IPS-18a (cell line): Measurements from ENCODE around the gene GTF3C4.

ENCODE experiments used
- H3K27ac ChIP-seq: one replicate; pipeline ENCODE4 v1.5.1; 2013; ENCODE audit warnings: low read length
- H3K27me3 ChIP-seq: one replicate; pipeline ENCODE4 v1.6.1; 2013; ENCODE audit warnings: mild to moderate bottlenecking, low read length; ENCODE audit not compliant: control insufficient read depth, insufficient read depth
- H3K36me3 ChIP-seq: one replicate; pipeline ENCODE4 v1.6.1; 2013; ENCODE audit warnings: low read depth, low read length; ENCODE audit not compliant: control insufficient read depth
- H3K4me1 ChIP-seq: one replicate; pipeline ENCODE4 v1.6.1; 2013; ENCODE audit warnings: low read depth, low read length; ENCODE audit not compliant: control insufficient read depth
- H3K4me3 ChIP-seq: one replicate; pipeline ENCODE4 v1.5.1; 2013; ENCODE audit warnings: low read length
- H3K9ac ChIP-seq: one replicate; pipeline ENCODE4 v1.6.1; 2013; ENCODE audit warnings: mild to moderate bottlenecking, low read length, moderate library complexity
- H3K9me3 ChIP-seq: one replicate; pipeline ENCODE4 v1.6.1; 2013; ENCODE audit warnings: low read depth, low read length; ENCODE audit not compliant: control insufficient read depth

Gene GTF3C4

DNA sequence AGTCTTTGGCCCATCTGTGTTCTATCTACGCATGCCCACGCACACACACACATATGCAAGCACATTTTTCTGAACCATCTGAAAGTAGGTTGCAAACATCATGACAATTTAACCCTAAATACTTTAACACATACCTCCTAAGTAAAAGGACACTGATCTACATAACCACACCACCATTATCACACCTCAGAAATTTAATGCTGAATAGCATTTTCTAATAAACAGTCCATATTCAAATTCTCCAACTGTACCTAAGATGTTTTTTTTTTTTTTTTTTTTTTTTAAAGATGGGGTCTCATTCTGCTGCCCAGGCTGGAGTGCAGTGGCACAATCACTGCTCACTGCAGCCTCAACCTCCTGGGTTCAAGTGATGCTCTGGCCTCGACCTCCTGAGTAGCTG, 35.9 kb upstream of the GTF3C4 start:
- Histone ChIP-seq H3K27ac (no peak overlapping the region), H3K9ac (no peak overlapping the region), H3K4me1 (no peaks in the 10 kb centered on the region), H3K27me3 (no peaks in the 10 kb centered on the region), H3K9me3 (no peaks in the 10 kb centered on the region), H3K36me3 (peaks cover 34% of the 10 kb centered on the region), H3K4me3 (no peak overlapping the region)

DNA sequence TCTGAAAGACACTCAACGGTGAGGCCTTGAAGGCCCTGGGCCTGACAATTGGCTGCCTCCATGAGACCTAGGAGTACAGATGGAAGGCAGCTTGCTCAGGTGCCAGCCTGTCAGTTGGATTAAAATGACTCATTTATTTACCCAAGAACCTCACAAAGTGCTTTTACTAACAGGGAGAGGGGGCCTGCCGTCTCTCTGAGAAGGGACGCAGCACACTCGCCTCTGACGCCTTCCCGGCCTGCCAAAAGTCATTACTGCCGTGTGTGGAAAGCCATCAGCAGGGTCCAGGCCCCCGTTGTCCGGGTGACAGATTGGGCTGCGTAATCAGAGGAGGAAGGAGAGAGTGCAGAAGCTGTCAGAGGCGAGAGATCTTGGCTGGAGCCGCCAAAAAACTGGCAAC, 32.9 kb upstream of the GTF3C4 start:
- peaks cover 29% of the 10 kb centered on the region for H3K36me3 ChIP-seq

DNA sequence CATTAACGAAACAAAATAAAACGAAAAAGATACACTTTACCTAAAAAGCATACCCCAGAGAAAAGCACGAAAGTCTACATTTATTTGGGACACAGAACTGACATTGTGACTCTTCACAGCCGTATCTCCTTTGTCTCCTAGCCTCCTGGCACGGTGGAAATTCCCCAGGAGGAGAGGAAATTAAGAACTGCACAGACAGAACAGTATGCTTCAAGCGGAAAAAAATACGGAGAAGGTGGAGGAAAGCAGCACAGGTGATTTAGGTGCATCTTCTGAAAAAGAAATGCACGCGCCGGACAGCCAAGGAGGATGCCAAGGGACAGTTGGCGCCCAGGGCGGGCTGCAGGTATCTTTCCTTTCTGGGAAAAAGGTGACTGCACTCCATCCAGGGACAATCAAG, 32.5 kb upstream of the GTF3C4 start:
- H3K36me3 ChIP-seq, result peaks cover 29% of the 10 kb centered on the region

More for the DNA sequence above, 32.9 kb upstream of the GTF3C4 start:
- no peak overlapping the region for H3K9ac ChIP-seq
- H3K4me1 ChIP-seq, result no peaks in the 10 kb centered on the region
- H3K9me3 ChIP-seq, result no peaks in the 10 kb centered on the region
- no peaks in the 10 kb centered on the region for H3K27me3 ChIP-seq
- no peak overlapping the region for H3K27ac ChIP-seq
- H3K4me3 ChIP-seq, result no peak overlapping the region

DNA sequence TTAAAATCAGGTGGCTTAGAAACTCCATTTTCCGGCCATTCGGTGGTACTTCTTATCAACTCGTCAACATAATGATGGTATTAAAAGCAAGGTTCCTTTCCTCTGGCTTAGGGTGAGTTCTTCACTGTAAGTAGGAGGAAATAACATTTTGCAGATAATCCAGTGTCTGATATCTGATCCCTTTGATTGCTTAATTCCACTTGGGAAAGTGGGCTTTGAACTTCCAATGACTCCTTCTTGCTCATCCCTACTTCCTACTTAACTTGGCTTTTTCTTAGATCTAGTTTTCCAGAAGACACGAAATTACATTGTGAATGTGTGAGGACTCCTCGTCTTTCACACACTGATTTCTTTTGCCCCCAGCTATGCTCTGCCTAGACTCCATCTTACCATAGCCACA, 32.0 kb upstream of the GTF3C4 start:
- Histone ChIP-seq H3K36me3 (peaks cover 30% of the 10 kb centered on the region), H3K4me3 (no peak overlapping the region), H3K27ac (no peak overlapping the region)

More for the DNA sequence above, 32.5 kb upstream of the GTF3C4 start:
- no peaks in the 10 kb centered on the region for H3K27me3 ChIP-seq
- no peaks in the 10 kb centered on the region for H3K4me1 ChIP-seq
- no peak overlapping the region for H3K4me3 ChIP-seq
- H3K9me3 ChIP-seq, result no peaks in the 10 kb centered on the region
- no peak overlapping the region for H3K9ac ChIP-seq
- H3K27ac ChIP-seq, result no peak overlapping the region

DNA sequence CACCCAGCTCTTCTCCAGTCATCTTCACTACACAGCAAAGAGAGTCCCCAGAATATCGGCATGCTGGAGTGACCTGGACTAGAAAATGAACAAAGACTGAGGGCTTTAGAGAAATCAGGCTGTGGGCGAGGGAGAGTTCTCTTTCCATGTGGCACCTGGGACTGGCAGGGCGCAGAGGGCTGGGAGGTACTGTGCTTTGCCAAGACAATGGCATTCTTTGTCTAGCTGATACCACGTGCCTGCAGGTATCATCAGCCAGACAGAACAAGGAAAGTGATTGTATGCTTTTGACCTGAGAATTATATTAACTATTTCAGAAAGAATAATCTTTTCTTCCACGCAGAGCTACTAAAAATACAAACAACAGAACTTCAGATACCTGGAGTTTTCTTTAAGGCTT, 30.9 kb upstream of the GTF3C4 start:
- H3K4me1 ChIP-seq, result no peaks in the 10 kb centered on the region
- no peak overlapping the region for H3K9ac ChIP-seq
- no peak overlapping the region for H3K4me3 ChIP-seq
- H3K36me3 ChIP-seq, result peaks cover 41% of the 10 kb centered on the region
- no peak overlapping the region for H3K27ac ChIP-seq
- H3K27me3 ChIP-seq, result no peaks in the 10 kb centered on the region
- H3K9me3 ChIP-seq, result no peaks in the 10 kb centered on the region

More for the DNA sequence above, 32.0 kb upstream of the GTF3C4 start:
- no peaks in the 10 kb centered on the region for H3K27me3 ChIP-seq
- no peaks in the 10 kb centered on the region for H3K4me1 ChIP-seq
- H3K9ac ChIP-seq, result no peak overlapping the region
- H3K9me3 ChIP-seq, result no peaks in the 10 kb centered on the region

DNA sequence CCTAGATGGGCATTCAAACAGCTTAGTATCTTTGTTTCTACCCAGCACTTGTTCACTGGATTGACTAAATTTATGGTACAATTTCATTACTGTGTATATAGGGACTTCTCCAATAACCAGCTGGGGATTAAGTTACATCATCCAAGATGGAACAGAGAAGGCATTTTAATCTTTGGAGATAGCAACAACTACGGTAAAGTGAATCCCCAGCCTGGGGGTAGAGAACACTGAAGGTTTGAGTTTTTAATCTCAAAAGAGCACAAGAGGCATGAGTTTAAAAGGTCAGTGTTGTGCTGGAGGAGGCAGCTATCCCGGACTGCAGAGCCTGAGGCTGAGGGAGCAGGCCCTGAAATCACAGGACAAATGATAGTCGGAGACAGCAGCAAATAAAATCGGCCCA, 29.0 kb upstream of the GTF3C4 start:
- Histone ChIP-seq H3K27me3 (no peaks in the 10 kb centered on the region), H3K36me3 (peaks cover 56% of the 10 kb centered on the region), H3K9me3 (no peaks in the 10 kb centered on the region), H3K4me1 (no peaks in the 10 kb centered on the region), H3K27ac (no peak overlapping the region), H3K4me3 (no peak overlapping the region), H3K9ac (no peak overlapping the region)

DNA sequence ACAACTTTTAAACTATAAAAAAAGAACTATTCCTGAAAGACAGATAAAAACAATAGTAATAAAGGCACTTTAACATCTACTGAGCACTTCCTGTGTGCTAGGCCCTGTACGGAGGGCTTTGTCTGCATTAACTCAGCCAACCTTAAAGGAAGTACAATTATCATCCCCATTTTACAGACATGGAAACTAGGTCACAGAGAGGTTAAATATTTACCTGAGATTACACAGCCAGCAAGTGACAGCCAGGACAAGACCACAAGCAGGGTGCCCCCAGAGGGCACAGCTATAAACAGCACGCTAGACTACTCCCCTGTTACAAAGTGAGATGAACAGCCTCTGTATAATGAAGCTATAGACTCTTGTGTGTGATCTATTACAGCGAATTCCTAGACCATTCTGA, 26.0 kb upstream of the GTF3C4 start:
- Histone ChIP-seq H3K9me3 (no peaks in the 10 kb centered on the region), H3K4me1 (no peaks in the 10 kb centered on the region), H3K27me3 (no peaks in the 10 kb centered on the region), H3K27ac (no peak overlapping the region), H3K9ac (no peak overlapping the region), H3K36me3 (peaks cover 76% of the 10 kb centered on the region), H3K4me3 (no peak overlapping the region)

DNA sequence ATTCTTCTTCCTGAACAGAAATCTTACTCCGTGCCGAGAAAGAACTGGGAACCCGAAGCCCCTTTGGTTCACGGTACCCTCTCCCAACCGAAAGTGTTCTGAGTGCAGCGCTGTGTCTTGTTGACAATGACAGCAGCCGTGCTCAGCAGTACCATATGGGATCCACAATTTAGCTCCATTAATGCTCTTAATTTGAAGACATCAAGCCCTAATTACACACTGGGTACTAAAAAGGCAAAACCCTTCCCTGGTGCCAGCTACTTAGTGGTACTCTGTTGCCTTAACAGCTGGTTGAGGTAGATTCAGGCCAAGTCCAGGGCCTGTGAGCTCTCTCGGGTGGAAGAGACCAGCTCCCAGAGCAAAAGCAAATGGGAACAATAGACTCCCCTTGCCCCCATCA, 25.0 kb upstream of the GTF3C4 start:
- peaks cover 87% of the 10 kb centered on the region for H3K36me3 ChIP-seq
- H3K9ac ChIP-seq, result no peak overlapping the region

DNA sequence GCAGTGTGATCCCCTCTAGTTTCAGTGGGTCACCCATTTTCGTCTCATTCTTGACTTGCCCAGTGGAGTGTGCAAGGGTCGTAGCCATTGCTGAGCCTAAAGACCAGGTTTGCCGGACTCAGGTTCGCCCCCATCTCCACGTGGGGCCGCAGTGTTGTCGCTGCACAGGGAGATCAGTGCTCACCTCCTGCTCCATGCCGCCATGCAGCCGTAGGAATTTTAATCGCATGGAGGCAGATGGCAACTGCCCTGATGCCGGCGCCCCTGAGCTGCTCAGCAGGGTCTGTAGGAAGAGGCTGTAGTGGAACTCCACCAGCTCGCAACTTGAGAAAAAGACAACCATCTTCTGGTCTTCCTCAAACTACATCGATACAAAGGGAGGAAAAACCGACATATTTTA, 24.6 kb upstream of the GTF3C4 start:
- H3K4me3 ChIP-seq, result no peak overlapping the region
- H3K27ac ChIP-seq, result no peak overlapping the region
- peaks cover 89% of the 10 kb centered on the region for H3K36me3 ChIP-seq
- H3K4me1 ChIP-seq, result no peaks in the 10 kb centered on the region
- H3K9ac ChIP-seq, result no peak overlapping the region
- no peaks in the 10 kb centered on the region for H3K27me3 ChIP-seq
- no peaks in the 10 kb centered on the region for H3K9me3 ChIP-seq

More for the DNA sequence above, 25.0 kb upstream of the GTF3C4 start:
- H3K4me3 ChIP-seq, result no peak overlapping the region
- no peaks in the 10 kb centered on the region for H3K27me3 ChIP-seq
- no peak overlapping the region for H3K27ac ChIP-seq
- H3K9me3 ChIP-seq, result no peaks in the 10 kb centered on the region
- H3K4me1 ChIP-seq, result no peaks in the 10 kb centered on the region

DNA sequence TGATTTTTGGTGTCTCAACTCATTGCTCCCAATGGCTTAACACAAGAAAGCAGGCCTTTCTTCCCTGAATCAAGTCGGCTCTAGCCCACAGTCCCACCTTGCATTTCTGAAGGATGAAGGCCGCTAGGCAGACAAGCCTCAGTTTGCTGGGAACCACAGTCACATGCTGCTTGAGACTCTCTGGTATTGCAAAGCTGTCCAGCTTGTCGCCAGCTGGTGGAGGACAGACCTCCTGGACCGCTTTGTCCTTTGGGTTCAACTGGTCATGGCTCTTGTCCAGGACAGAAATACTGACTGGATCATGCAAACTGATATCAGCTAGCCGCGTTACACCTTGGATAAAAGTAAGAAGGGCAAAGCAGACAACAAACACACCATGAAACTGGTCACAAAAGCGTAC, 23.5 kb upstream of the GTF3C4 start:
- Histone ChIP-seq H3K4me1 (no peaks in the 10 kb centered on the region), H3K27ac (no peak overlapping the region), H3K9ac (no peak overlapping the region), H3K36me3 (peaks cover 87% of the 10 kb centered on the region), H3K4me3 (no peak overlapping the region), H3K9me3 (no peaks in the 10 kb centered on the region), H3K27me3 (no peaks in the 10 kb centered on the region)

DNA sequence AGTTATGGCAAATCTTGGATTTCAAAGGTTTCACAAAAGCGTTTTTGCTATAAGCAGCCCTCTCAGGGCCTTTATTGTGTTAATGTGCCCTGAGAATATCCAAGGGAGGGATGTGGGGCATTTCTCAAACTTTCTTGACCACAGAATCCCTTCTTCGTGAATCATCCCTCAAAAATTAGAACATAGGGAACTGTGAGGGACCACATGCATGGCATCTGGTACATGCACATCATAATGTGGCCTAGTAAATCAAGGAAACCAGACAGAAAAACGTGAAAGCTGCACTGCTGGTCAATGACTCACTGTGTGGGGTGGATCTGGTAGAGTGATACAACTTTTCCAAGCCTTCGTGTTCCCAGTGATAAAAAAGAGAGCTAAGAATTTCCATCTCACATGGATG, 22.9 kb upstream of the GTF3C4 start:
- Histone ChIP-seq H3K9me3 (no peaks in the 10 kb centered on the region), H3K9ac (no peak overlapping the region), H3K27me3 (no peaks in the 10 kb centered on the region), H3K4me3 (no peak overlapping the region), H3K4me1 (no peaks in the 10 kb centered on the region), H3K27ac (no peak overlapping the region), H3K36me3 (peaks cover 87% of the 10 kb centered on the region)

DNA sequence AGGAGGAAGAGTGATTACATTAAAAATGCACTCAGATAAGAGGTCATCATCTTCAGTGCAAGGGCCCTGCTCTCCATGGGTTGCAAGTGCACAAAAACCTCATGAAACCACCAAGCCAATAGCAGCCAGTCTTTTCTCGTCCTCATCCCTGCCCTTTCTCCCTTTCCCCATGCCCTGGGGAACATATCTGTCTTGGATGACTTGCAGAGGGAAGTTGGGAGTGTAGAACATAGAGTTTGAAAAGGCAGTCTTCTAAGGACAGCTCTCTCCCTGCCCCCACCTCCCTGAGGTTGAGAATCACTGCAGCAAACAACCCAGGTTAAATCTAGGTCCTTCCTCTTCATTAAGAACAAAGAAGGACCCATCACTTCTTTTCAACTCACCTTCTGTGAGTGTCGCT, 22.5 kb upstream of the GTF3C4 start:
- no peak overlapping the region for H3K27ac ChIP-seq
- no peak overlapping the region for H3K4me3 ChIP-seq
- H3K9ac ChIP-seq, result no peak overlapping the region
- H3K36me3 ChIP-seq, result peaks cover 91% of the 10 kb centered on the region
- no peaks in the 10 kb centered on the region for H3K9me3 ChIP-seq
- no peaks in the 10 kb centered on the region for H3K4me1 ChIP-seq
- no peaks in the 10 kb centered on the region for H3K27me3 ChIP-seq
